PFSK-1 (cell line): ENCODE measurements around the gene RAP1A.

Experiments used
- FOXP2 ChIP-seq: optimal IDR thresholded peaks from 2 replicates; pipeline ENCODE3; 2011; ENCODE audit warnings: borderline replicate concordance, control low read depth, inconsistent platforms; ENCODE audit not compliant: insufficient read depth; ENCODE audit errors: extremely low read length, extremely low read depth
- POLR2AphosphoS5 ChIP-seq: IDR thresholded peaks from 2 replicates; pipeline ENCODE4 v1.6.1; 2012; ENCODE audit warnings: low read depth, mild to moderate bottlenecking, control low read depth, low read length, moderate library complexity
- SIN3A ChIP-seq: IDR thresholded peaks from 2 replicates; pipeline ENCODE4 v1.6.1; 2012; ENCODE audit warnings: mild to moderate bottlenecking, low read length, moderate library complexity, borderline replicate concordance; ENCODE audit not compliant: insufficient read depth
- TAF1 ChIP-seq: IDR thresholded peaks from 2 replicates; pipeline ENCODE4 v1.6.1; 2012; ENCODE audit warnings: low read length, control low read depth, borderline replicate concordance; ENCODE audit not compliant: insufficient read depth
- TF ChIP-seq, protein P1 (sequence below), 2 experiments: IDR thresholded peaks; 2 replicates each; pipeline versions ENCODE4 v1.6.1 to v1.8.0; 2011 to 2012; ENCODE audit warnings: low read depth in 2 of 2, low read length in 2 of 2, control low read depth in 1 of 2, inconsistent platforms in 1 of 2, mild to moderate bottlenecking in 1 of 2, moderate library complexity in 1 of 2; ENCODE audit not compliant: insufficient read depth in 1 of 2

DNA sequence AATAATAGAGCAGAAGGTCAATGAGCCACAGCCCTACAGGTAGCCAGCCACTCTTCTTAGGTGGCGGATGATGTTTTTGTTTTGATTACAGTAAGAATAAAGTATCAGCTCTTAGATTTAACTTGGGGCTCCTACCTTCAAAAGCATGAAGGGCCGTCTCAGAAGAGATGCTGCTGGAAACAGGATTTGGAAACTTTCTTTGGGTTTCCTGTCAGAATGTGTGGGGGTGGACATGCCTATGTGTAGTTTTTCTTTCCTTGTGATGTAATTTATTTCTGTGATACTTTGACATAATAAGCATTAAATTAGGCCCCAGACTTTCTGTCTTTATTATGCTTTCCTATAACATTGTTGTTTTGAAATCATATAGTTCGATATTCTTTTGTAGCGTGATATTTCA is 1.5 kb downstream of the RAP1A start:
- TF ChIP-seq, protein P1, sequence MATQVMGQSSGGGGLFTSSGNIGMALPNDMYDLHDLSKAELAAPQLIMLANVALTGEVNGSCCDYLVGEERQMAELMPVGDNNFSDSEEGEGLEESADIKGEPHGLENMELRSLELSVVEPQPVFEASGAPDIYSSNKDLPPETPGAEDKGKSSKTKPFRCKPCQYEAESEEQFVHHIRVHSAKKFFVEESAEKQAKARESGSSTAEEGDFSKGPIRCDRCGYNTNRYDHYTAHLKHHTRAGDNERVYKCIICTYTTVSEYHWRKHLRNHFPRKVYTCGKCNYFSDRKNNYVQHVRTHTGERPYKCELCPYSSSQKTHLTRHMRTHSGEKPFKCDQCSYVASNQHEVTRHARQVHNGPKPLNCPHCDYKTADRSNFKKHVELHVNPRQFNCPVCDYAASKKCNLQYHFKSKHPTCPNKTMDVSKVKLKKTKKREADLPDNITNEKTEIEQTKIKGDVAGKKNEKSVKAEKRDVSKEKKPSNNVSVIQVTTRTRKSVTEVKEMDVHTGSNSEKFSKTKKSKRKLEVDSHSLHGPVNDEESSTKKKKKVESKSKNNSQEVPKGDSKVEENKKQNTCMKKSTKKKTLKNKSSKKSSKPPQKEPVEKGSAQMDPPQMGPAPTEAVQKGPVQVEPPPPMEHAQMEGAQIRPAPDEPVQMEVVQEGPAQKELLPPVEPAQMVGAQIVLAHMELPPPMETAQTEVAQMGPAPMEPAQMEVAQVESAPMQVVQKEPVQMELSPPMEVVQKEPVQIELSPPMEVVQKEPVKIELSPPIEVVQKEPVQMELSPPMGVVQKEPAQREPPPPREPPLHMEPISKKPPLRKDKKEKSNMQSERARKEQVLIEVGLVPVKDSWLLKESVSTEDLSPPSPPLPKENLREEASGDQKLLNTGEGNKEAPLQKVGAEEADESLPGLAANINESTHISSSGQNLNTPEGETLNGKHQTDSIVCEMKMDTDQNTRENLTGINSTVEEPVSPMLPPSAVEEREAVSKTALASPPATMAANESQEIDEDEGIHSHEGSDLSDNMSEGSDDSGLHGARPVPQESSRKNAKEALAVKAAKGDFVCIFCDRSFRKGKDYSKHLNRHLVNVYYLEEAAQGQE (IDR thresholded peaks at IDR 0.05; ENCODE audit: insufficient read depth in 1 of 2, low read depth in 2 of 2, low read length in 2 of 2), result no peak
- TF ChIP-seq POLR2AphosphoS5, result no peak
- no peak for TF ChIP-seq TAF1
- no peak for TF ChIP-seq SIN3A
- no peak for TF ChIP-seq FOXP2
